ENCODE measurements around the gene CDNF. TPM values are rescaled to one million over a fixed set of nuclear protein-coding genes. Genes with fewer than 3 reads are reported as not detected.

The CDNF gene
- total and polyA plus RNA-seq, 10 of the 15 experiments (the other 5 are each of a cell fraction or from before 2014, with no cell fraction given), result 0.08 to 1.9 (median 0.77) TPM

- H3K4me1 ChIP-seq (ENCODE audit: control insufficient read depth, insufficient read depth, low read length), result no peaks in the 10 kb centered on the region
- H4K20me1 ChIP-seq (ENCODE audit: control insufficient read depth, insufficient read depth), result no peaks in the 10 kb centered on the region
- peak; percentile 91 for ATAC-seq
- H3K9ac ChIP-seq (ENCODE audit: control insufficient read depth, insufficient read depth, low read length), result no peak overlapping the region
- BruUV-seq (replicated peaks), result no TSS peak
- ChIA-PET POLR2A (no interaction called here), SMC1A (ENCODE audit: uncharacterized antibody, unreplicated experiment) (interaction anchor here (0.7 to 3.8 kb wide), 41 partner anchors 8 to 626 kb away, joined by 3 to 66 read pairs (median 5); partner anchors contain the start of genes CDNF, DCLRE1C, HSPA14 and MSANTD7), RAD21 (ENCODE audit: unreplicated experiment) (interaction anchor here (0.6 to 4.2 kb wide), 30 partner anchors 8 to 324 kb away, joined by 3 to 74 read pairs (median 4); partner anchors contain the start of genes CDNF, HSPA14 and MSANTD7), CTCF (interaction anchor here (0.6 to 7.7 kb wide), 45 partner anchors 10 to 840 kb away, joined by 3 to 134 read pairs (median 4); partner anchors contain the start of genes CDNF, HSPA14, MEIG1 and MSANTD7)
- in situ Hi-C loops (cut with MboI) (loop anchor here (5.0 to 10.0 kb wide), 2 partner anchors 321 to 628 kb away; no protein-coding TSS in a partner anchor), intact Hi-C loops (cut with micrococcal nuclease; ENCODE audit: unreplicated experiment) (loop anchor here (1.0 to 5.0 kb wide), 5 partner anchors 176 to 324 kb away; no protein-coding TSS in a partner anchor)
- 6% methylated on average over 3 of the region's 3 CpGs for WGBS (ENCODE audit: insufficient coverage, insufficient replicate concordance, low lambda C conversion rate, missing lambda C conversion rate)
- no peaks in the 10 kb centered on the region for H3K9me3 ChIP-seq (replicated peaks; ENCODE audit: control insufficient read depth, insufficient read depth, low read length)
- TF ChIP-seq SPI1 (IDR thresholded peaks at IDR 0.05; ENCODE audit: borderline replicate concordance, insufficient read depth, low read depth, low read length) (no peak), SMC3 (IDR thresholded peaks at IDR 0.05; ENCODE audit: borderline replicate concordance, low read length) (peak; percentile 95), YY1 (IDR thresholded peaks at IDR 0.05; ENCODE audit: low read depth, low read length) (0 out of 2 replicates have a peak, but pooled peaks have one; percentile 25), RAD51 (IDR thresholded peaks at IDR 0.05) (no peak), MYB (IDR thresholded peaks at IDR 0.05; ENCODE audit: borderline replicate concordance, low read depth, low read length) (0 out of 2 replicates have a peak, but pooled peaks have one; percentile 16), RAD21 (IDR thresholded peaks at IDR 0.05; ENCODE audit: insufficient read depth, low read depth, low read length) (peak; percentile 98), CTCF (IDR thresholded peaks at IDR 0.05 in 2 of 3, conservative IDR thresholded peaks at IDR 0.05 in 1 of 3; ENCODE audit: control insufficient read depth in 2 of 3, extremely low read depth in 1 of 3, insufficient read depth in 1 of 3, low read depth in 3 of 3, low read length in 3 of 3) (peak; percentile 56 to 81 (median 73)), ZNF217 (IDR thresholded peaks at IDR 0.05) (no peak)
- no peak for FAIRE-seq
- H2AFZ ChIP-seq (ENCODE audit: control insufficient read depth, low read depth, low read length), result no peak overlapping the region
- no peak for DNase-seq (ENCODE audit: low read depth, low spot score)
- no peaks in the 10 kb centered on the region for H3K36me3 ChIP-seq (ENCODE audit: control insufficient read depth in 2 of 2, insufficient read depth in 2 of 2, low read length in 1 of 2)
- no peak overlapping the region for H3K4me3 ChIP-seq
- H3K79me2 ChIP-seq (ENCODE audit: control insufficient read depth, insufficient read depth, low read length), result no peaks in the 10 kb centered on the region
- no peaks in the 10 kb centered on the region for H3K27me3 ChIP-seq (replicated peaks in 1 of 2; ENCODE audit: control insufficient read depth in 2 of 2, insufficient read depth in 2 of 2, low read length in 1 of 2)
- no peak overlapping the region for H3K27ac ChIP-seq (ENCODE audit: control insufficient read depth, insufficient read depth)
- H3K4me2 ChIP-seq (ENCODE audit: control insufficient read depth, insufficient read depth), result no peak overlapping the region
Observed at GRCh38 chr10:14822879-14823755, 14.7 kb downstream of the CDNF start.
